Limb (tissue), 2 donors: ENCODE measurements around the gene EML4.
"Not testable (repeated sequence)": the region's sequence is repeated elsewhere in the genome, so short reads cannot be mapped to it uniquely, and the experiment has no call there.

Experiments used
- DNase-seq, 2 donors: peaks; one replicate each; pipeline ENCODE4 v3.0.0-alpha.2; 2016; ENCODE audit errors: extremely low spot score in 2 of 2

The EML4 gene

DNA sequence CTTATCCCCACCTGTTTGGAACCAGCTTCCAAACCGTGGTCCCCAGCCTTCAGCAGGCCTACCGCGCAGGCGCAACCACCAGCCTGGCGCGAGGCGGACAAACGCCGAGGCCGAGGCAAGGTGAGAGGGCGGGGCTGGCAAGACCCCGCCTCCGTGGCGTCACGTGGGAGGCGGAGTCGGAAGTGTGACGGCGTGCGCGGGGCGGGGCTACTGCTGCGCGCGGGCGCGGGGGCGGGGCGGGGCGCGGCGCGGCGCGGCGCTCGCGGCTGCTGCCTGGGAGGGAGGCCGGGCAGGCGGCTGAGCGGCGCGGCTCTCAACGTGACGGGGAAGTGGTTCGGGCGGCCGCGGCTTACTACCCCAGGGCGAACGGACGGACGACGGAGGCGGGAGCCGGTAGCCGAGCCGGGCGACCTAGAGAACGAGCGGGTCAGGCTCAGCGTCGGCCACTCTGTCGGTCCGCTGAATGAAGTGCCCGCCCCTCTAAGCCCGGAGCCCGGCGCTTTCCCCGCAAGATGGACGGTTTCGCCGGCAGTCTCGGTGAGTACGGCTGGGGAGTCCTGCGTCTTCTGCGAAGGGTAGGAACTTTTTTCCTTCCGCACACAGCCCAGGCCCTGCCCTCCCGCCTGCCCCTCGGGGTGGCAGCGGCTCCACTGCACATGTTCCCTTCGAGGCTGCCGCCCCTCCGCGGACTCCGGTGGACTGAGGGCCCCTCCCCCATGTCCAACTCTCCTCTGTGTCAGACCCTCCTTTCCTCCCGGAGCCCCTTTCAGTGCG lies at the start of gene EML4:
EML4 (plus strand) TSS at position 254 of the 774 bp plus-strand sequence; CDS start at position 513, 259 bp downstream.
- DNase-seq, result peak; percentile 88 to 98

DNA sequence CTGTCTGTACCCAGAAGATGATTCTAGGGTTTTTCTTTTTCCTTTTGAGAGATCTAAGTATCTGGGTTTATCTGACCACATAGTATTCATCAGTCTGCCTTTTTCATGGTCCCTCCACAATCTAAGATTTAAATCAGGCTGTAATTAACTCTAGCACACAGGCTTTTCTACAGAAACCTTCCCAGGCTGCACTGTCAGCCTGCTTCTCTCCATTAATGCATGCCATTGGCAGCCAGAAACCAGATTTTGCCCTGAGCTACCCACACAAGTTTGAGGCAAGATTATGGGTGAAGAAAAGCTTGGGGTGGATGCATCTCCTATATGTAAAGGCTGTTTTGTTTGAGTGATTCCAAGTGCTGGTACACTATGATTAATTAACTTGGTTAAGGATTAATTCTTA lies 45.7 kb upstream of the EML4 start:
- no peak for DNase-seq

DNA sequence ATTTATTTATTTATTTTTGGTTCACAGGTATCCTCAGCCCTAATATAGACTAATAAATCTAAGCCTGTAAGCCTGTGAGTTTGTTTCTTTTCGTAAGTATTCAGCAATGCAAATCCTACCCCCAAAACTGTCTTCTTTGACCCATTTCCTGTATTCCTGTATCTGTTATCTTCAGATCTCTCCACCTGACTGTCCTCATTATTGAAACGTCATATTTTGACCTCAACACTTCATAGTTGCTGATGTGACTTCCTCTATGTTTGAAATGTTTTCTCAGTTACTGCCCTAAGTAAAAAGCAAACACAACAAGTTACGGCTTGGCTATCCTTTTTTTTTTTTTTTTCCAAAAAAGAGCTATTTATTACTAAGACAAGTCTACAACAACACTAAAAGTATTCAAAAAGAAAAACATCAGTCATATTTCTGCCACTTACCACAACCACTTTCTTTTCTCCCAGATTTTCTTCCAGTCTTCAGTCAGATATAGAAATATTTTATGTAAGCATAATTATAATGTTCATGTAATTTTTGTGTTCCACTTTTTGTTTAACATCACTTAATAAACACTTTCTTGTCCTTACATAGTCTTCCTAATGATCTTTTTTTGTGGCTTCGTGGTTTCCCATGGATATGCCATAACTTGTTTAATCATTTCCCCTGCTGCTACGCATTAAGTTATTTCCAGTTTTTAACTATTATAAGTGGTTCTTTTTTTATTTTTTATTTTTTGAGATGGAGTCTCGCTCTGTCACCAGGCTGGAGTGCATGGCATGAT lies 45.0 kb upstream of the EML4 start:
- no peak for DNase-seq

DNA sequence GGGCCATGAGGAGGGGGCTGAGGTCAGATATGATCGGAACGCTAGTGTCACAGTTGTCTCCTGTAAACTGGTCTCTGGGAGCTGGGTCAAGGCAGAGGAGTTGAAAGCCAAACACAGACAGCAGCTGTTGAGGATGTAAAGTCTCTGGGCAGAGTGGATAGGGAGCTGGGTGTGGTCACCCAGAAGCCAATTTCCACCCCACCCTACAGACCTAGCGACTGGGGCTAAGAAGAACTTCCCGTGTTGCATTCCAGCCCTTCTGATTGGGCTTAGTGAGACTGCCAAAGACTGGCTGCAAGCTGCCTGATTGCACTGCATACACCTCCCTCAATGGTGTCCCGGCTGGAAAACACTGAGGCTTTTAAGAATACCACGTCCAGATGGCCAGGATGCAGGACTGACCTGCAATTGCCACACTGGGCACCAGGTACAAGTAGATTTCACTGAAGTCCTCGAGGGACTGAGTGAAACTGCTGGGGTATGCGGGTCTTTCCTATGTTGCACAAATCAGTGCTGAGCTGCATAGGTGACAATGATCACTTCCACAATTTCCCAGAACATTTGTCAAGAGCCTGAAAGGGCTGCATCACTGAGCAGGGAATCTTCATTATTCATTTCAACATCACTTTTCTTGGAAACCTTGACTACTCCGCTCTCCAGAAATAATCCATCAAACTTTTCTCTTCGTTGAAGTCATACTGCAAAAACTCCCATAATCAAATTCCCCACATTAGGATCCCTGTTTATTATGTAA lies 43.1 kb upstream of the EML4 start:
- DNase-seq, result peak; percentile 44 to 64

DNA sequence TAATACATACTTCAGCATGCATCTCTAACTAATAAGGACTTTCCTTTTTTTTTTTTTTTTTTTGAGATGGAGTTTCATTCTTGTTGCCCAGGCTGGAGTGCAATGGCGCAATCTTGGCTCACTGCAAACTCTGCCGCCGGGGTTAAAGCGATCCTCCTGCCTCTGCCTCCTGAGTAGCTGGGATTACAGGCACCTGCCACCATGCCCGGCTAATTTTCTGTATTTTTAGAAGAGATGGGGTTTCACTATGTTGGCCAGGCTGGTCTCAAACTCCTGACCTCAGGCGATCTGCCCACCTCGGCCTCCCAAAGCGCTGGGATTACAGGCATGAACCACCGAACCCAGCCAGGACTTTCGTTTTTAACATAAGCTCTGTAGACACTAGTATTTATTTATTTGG lies 42.3 kb upstream of the EML4 start:
- not testable (repeated sequence) for DNase-seq

DNA sequence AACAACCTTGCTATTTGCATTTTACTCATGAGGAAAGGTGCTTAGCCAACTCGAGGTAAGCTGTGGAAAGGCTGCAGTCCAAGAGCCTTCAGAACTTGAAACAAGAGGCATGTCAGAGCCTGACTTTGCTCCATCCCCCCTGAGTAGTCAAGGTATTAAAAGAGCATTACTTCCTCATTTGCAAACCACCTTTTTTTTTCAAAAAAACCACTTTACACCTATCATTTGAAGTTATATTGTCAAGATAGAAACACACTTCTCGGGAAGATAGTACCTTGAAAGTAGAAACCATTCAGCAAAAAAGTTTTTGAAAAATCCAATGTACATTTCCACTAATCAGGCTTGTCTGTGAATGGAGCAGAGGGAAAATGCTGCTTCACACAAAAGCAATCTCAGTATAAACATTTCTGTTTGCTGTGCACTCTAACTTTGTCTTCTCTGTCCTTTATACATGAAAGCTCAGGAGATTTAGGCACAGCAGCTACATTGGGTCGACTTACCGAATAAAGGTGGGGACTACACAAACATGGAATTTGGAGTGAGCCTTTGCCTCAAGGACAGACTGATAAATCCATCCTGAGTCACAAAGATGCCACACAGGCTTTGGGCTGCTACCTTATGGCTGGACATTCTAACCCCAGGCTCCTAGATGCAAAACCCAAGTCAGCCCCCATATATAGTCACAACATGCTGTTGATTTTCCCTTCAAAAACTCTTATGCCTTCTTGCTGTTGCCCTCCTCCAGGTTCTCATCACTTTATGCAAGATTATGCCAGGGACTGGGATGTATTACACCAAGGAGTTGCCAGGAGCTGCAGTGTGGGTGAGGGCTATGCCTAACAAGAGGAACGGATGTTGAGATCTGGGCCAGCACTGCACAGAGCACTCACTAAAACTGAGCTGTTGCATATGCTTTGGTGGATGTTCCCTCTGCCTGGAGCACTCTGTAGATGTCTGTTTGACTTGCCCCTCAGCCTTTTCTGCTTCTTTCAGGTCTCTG lies 41.4 kb upstream of the EML4 start:
- DNase-seq, result no peak

DNA sequence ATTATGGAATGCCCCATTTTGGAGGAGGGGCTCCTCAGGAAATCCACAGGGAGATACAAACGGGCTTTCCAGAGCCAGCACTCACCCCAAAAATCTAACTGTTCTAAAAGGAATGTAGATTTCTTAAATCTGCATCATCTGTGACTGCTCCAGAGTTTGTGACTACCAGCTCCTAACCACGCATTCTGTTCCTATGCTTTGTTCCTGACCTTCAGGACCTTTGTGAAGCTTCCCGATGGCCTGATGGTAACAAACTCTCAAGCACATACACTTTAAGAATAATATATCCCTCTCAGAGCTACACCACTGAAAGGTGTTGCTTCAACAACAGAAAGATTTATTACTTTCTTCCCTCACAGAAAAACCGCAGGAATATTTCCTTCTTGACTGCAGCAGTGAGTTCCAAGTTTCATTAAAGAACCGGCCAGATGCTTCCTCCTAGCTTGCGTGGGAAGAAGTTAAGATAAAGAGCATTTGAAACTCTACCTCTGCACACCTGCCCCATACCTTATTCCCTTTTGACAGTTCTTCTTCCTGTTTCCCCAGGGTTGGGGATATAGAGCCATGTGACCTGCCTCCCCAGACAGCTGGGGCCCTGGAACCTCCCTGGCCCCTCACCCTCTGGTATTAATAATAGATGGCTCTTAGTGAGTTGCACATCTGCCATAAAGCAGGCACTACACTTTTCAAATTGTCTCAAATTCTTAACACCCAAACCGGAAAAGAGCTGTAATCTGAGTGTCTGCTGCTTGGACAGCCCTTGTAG lies 40.2 kb upstream of the EML4 start:
- peak; percentile 43 to 63 for DNase-seq

GRCh38 chr2:42129487-42129852 lies 39.7 kb upstream of the EML4 start:
- DNase-seq, result no peak

DNA sequence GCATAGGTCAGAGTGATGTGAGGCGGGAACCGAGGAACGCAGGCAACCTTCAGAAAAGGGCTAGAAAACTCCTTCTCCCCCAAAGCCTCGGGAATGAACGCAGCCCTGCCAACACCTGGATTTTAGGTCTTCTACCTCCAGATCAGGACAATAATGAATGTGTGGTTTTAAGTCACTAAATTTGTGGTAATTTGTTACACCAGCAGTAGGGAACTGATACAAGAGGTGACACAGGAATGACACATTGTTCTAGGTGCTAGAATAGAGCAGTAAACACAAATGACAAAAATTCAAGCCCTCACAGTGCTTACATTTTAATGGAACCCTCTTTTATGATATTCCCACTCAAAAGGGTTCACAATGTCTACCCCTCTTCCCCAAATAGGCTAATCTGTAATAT lies 39.2 kb upstream of the EML4 start:
- no peak for DNase-seq

DNA sequence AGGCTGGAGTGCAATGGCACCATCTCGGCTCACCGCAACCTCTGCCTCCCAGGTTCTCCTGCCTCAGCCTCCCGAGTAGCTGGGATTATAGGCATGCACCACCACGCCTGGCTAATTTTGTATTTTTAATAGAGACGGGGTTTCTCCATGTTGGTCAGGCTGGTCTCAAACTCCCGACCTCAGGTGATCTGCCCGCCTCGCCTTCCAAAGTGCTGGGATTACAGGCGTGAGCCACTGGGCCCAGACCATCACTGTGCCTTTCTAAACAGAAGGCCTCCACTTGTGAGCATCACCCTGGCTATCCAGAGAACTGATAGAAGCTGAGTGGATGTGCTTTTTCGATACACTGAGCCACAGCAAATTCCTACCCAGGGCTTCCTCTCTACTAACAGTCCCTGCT lies 38.3 kb upstream of the EML4 start:
- not testable (repeated sequence) for DNase-seq

- DNase-seq, result no peak
Measured at GRCh38 chr2:42132191-42132965, 36.8 kb upstream of the EML4 start.

- peak; percentile 56 to 75 for DNase-seq
Measured at GRCh38 chr2:42132966-42133641, 36.0 kb upstream of the EML4 start.

DNA sequence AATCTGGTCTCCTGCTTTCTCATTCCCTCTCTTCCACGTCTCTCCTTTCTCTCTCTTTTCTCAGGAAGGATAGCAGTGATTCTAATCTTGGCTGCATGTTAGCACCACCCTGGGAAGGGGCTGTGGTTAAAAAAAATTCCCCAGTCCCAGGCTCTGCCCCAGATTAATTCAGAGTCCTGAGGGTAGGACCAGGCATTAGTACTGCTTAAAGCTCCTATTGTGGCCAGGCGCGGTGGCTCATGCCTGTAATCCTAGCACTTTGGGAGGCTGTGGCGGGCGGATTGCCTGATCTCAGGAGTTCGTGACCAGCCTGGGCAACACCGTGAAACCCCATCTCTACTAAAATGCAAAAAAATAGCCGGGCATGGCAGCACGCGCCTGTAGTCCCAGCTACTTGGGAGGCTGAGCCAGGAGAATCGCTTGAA lies 35.4 kb upstream of the EML4 start:
- DNase-seq, result no peak

- DNase-seq, result not testable (repeated sequence)
Measured at GRCh38 chr2:42134401-42134932, 34.7 kb upstream of the EML4 start.

DNA sequence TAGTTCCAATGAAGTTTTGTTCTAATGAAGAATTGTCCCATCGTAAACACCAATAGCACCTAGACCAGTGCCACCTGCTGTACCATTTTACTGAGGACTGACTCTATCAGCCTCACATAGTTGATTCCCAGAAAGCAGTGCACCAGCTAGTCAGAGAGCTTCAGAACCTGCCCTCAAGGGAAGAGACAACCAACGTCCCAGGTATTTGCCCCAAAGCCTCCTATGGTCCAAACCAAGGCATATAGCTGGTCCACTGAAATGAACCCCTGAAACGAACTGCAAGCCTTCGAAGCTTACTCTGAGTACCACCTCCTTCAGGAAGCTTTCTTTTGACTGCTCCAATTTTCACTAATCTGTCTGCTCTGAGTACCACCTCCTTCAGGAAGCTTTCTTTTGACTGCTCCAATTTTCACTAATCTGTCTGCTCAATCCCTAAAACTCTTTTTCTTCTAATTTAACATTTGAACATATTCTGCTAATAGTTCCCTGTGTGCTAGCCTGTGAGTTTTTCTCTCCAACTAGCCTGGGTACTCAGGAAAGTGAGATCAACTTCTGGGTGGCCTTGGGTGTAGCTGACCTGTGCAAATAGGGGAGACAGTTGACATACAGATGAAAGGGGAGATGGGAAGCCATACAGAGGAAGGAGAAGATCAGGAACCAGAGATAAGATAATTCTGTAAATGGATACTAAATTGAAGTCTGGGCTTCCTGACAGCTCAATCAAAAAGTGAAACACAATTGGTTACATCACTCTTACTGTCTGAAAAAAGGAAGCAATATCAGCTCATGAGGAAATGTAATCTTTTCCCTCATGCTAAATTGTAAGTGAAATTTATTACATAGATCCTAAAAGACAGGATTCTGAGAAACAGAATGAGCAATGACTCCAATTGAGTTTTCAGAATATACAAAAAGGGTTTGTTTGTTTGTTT lies 33.5 kb upstream of the EML4 start:
- no peak for DNase-seq

DNA sequence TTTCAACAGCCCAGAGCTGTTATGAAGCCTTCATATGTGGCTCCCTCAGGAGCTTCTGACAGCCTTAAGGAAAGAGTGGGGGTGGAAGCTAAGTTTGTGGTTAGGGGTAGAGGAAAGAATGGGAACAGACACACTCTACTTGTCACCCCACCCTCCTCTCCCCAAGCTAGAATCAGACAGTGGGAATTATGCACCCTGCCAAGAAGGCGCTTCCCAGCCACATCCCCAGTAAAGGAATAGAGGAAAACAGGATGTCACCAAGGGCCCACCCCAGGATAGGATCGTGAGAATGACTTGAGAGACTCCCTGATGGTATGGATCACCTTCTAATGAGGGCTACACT lies 32.4 kb upstream of the EML4 start:
- no peak for DNase-seq

GRCh38 chr2:42137125-42137841 lies 31.9 kb upstream of the EML4 start:
- DNase-seq, result no peak
